Activated CD8-positive, alpha-beta memory T cell treated with anti-CD3 and anti-CD28 coated beads, Interleukin-2, amount 50 U/mL, for 24 hours (primary cell): ENCODE data around the gene SPO11.

ENCODE experiments used
- DNase-seq: peaks from one replicate; pipeline ENCODE4 v3.0.0-alpha.2; 2020; ENCODE audit errors: extremely low read depth

Gene SPO11

GRCh38 chr20:57310821-57311514 lies 18.6 kb upstream of the SPO11 start:
- DNase-seq, result no peak

DNA sequence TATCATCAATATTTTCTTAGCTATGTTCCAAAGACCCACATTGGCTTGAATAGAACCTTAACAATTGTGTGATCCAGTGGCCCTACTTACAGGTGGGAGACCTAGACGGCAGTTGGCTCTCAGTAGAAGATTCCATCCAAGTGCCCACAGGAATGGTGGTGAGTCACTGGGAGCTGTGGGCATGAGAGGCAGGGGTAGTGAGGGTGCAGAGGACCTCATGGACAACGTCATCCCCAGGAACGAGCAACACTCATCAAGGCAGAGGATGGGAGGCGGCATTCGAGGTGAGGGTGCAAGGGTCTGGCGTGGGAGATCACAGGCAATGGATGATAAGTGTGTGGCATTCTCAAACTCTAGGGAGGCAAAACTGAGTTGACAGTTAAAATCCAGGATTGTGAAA lies 17.5 kb upstream of the SPO11 start:
- DNase-seq, result no peak

GRCh38 chr20:57313230-57313629 lies 16.4 kb upstream of the SPO11 start:
- no peak for DNase-seq

DNA sequence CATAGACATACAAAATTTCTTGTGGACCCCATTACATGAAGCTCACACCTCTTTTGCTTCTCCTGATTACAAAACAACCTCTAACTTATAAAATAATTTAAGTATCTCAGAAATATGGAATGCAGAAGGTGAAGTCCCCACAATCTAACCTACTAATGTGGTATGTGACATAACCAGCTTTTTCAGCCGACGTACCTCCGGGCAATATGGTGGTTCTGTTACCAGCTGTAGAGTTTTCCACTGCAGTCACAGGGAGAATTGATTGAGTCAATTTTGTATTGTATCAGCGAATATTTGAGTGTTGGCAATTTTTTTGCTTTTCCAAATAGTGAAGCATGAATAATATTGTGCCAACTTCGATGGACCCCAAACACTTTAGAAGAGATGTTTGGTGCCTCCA lies 15.7 kb upstream of the SPO11 start:
- DNase-seq, result no peak

- no peak for DNase-seq
Measured at GRCh38 chr20:57315083-57315975, 14.3 kb upstream of the SPO11 start.

GRCh38 chr20:57315976-57316480 lies 13.6 kb upstream of the SPO11 start:
- DNase-seq, result no peak

DNA sequence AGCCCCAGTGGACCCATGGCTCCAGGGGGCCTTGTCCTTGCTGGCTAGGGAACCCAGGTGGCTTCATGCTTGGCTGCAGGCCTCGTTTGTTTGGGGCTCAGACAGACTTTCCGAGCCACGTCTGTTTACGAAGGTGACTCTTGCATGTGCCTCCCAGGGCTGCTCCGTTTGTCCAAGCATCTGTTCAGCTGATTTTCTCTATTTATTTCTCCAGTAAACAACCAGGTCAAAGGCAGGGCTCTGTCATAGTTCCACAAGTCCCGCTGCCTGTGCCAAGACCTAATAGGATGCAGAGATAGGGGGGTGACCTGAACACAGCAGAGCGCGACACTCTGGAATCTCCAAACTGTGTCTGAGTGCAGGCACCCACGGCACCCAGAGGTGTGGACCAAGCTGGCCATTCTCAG lies 12.8 kb upstream of the SPO11 start:
- DNase-seq, result no peak

- DNase-seq, result no peak
Measured at GRCh38 chr20:57317316-57317788, 12.3 kb upstream of the SPO11 start.

GRCh38 chr20:57317789-57318371 lies 11.7 kb upstream of the SPO11 start:
- DNase-seq, result no peak

DNA sequence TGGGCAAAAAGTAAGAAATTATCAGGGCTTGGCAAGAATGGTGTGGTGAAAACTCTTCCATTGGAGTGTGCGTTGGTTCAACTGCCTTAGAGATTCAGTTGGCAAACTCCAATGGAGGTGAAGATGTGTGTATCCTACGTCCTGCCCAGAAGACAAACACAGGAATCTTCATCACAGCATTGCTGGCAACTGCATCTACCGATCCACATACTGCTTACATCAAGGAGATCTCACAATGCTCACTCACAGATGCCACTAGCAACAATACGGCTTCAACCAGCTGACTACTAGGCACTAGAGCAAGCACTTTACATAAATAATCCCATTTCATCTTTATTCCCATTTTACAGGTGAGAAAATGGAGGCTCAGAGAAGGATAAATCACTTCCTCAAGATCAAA lies 10.0 kb upstream of the SPO11 start:
- no peak for DNase-seq

- DNase-seq, result no peak
Measured at GRCh38 chr20:57320358-57320757, 9.2 kb upstream of the SPO11 start.

DNA sequence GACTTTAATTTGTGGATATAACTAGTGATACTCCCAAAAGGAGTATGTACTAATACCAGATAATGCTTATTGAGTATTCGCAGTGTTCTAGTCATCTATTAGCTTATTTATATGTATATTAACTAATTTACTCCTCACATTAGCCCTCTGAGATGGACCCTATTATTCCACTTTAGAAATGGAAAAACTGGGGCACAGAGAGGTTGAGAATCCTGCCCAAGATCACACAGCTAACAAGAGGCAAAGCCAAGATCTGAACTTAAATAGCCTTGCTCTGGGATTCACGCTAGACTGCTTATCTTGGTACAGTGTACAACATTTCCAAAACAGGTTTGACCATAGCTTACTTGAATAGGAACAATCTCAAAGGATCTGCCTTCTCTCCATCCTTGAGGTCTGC lies 8.5 kb upstream of the SPO11 start:
- no peak for DNase-seq

GRCh38 chr20:57322476-57322875 lies 7.1 kb upstream of the SPO11 start:
- no peak for DNase-seq

DNA sequence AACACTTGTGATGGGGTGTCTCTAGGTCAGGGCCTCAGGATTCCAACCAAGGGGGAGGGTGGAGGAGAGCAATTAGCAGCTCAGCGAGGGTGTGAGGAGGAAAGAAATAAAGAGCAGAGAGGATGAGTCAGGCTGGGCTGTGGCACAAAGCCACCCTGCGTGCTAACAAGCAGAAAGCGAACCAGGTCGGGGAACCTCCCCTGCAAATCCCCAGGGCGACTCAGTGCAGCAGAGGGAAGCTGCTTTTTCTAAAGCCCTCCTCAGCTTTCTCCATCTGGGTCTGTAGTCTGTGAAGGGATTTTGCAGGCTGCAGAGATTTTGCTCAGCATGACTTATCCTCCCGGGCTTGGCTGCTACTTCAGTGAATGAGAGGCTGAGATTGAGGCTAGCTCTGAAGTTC lies 6.6 kb upstream of the SPO11 start:
- DNase-seq, result no peak

GRCh38 chr20:57325632-57326356 lies 3.8 kb upstream of the SPO11 start:
- no peak for DNase-seq

GRCh38 chr20:57326667-57327455 lies 2.7 kb upstream of the SPO11 start:
- no peak for DNase-seq

- DNase-seq, result no peak
Measured at GRCh38 chr20:57327820-57328219, 1.8 kb upstream of the SPO11 start.

DNA sequence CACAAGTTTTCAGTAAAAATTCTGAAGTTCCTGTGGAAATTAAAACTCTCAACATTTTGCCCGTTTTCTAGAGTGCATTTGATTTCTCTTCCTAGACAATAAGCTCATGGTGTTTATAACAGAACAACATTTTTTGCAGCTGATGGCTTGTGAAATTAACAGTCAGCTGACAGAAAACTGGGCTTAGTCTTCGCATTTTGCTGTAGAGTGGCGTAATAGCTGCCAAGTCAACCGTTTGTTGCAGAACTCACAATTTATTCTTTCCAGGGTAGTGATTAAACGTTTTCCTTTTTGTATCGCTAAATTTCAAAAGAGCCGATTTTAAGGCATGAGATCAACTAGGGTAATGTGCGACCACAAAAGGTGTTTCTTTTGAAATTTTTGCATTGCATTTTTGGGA lies 1.4 kb downstream of the SPO11 start:
- no peak for DNase-seq

DNA sequence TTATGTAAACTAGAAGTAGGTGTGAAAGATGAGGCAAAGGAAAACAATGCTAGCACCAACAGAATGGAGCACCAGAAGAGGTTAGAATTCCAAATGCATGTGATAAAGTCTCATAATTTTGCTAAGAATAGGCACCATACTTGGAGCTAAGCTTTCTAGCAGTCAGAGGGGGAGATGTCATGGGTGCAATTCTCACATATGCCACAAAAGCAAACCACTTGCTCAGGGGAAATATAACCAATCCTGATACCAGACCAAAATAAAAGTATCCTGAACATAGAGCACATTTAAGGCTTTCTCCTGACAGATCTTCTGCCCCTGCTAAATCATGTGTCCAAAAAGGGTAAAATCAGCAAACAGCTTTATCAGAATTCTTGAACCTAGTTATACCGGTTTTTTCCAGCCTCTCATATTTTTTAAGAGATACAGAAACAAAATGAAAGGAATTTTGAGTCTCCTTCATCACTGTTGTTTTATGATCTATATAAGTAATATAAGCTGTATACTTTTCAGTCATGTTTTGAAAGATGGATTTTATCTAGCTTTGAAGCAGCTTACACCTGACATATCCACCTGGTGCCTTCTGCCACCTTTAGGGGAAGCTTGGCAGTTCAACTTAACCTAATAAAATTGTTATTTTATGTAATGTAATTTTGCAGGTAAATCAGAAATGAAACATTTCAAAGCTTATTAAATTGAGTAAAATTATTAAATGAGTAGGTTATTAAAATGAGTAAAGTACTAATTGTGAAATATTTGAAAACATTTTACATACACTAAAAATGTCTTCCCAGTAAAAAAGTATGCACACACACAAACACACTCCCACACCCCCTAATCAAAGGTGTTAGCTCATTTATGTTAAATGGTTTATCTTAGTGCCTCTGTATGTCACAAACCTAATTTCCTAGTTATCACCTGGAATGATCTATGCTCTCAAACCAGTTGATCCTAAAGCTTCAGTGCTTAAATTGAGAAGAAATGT lies 2.8 kb downstream of the SPO11 start:
- no peak for DNase-seq

- DNase-seq, result no peak
Measured at GRCh38 chr20:57335392-57335791, 5.8 kb downstream of the SPO11 start.
